Measurements from ENCODE around the gene LRRTM3.

DNA sequence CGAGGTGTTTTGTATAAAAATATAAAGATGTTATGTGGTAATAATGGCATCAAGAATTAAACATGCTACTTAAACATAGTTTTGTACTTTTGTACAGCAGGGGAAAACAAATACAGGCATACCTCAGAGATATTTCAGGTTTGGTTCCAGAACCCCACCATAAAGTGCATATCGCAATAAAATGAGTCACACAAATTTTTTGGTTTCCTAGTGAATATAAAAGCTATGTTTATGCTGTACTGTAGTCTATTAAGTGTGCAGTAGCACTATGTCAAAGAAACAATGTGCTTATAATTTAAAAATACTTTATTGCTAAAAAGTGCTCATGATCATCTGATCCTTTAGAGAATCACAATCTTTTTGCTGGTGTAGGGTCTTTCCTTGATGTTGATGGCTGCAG, 17.8 kb downstream of the LRRTM3 start:
- TF ChIP-seq POLR2A (IDR thresholded peaks at IDR 0.05): no peak
- TF ChIP-seq, protein P1, sequence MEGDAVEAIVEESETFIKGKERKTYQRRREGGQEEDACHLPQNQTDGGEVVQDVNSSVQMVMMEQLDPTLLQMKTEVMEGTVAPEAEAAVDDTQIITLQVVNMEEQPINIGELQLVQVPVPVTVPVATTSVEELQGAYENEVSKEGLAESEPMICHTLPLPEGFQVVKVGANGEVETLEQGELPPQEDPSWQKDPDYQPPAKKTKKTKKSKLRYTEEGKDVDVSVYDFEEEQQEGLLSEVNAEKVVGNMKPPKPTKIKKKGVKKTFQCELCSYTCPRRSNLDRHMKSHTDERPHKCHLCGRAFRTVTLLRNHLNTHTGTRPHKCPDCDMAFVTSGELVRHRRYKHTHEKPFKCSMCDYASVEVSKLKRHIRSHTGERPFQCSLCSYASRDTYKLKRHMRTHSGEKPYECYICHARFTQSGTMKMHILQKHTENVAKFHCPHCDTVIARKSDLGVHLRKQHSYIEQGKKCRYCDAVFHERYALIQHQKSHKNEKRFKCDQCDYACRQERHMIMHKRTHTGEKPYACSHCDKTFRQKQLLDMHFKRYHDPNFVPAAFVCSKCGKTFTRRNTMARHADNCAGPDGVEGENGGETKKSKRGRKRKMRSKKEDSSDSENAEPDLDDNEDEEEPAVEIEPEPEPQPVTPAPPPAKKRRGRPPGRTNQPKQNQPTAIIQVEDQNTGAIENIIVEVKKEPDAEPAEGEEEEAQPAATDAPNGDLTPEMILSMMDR (IDR thresholded peaks at IDR 0.05 in 8 of 11, conservative IDR thresholded peaks at IDR 0.05 in 3 of 11): no peak

All from spleen (tissue), 7 donors.